IPS DF 6.9 (cell line): ENCODE measurements around the gene KCNH2.
"Not testable (repeated sequence)": the region's sequence is repeated elsewhere in the genome, so short reads cannot be mapped to it uniquely, and the experiment has no call there.

Experiments used
- DNase-seq: peaks from one replicate; pipeline ENCODE4 v3.0.0-alpha.2; 2013; ENCODE audit warnings: low read depth, low spot score
- H3K27ac ChIP-seq: one replicate; pipeline ENCODE4 v1.5.1; 2013; ENCODE audit warnings: low read length, control low read depth
- H3K27me3 ChIP-seq: 2 replicates; pipeline ENCODE4 v1.6.1; 2013; ENCODE audit warnings: mild to moderate bottlenecking, low read length; ENCODE audit not compliant: control insufficient read depth, insufficient read depth
- H3K36me3 ChIP-seq: 2 replicates; pipeline ENCODE4 v1.6.1; 2013; ENCODE audit warnings: low read length; ENCODE audit not compliant: control insufficient read depth, insufficient read depth
- H3K4me1 ChIP-seq: 2 replicates; pipeline ENCODE4 v1.6.1; 2013; ENCODE audit warnings: low read length; ENCODE audit not compliant: control insufficient read depth, insufficient read depth
- H3K4me3 ChIP-seq: 2 replicates; pipeline ENCODE4 v1.5.1; 2013; ENCODE audit warnings: mild to moderate bottlenecking, low read length
- H3K9me3 ChIP-seq: 2 replicates; pipeline ENCODE4 v1.6.1; 2013; ENCODE audit warnings: low read length, inconsistent platforms; ENCODE audit not compliant: control insufficient read depth, insufficient read depth
- WGBS: extraction: QIAGEN DNeasy Blood & Tissue Kit; methylation state at CpG from one replicate; pipeline ENCODE4 v1.1.7; 2013; ENCODE audit warnings: mixed read lengths, missing lambda C conversion rate; ENCODE audit not compliant: insufficient read length, insufficient coverage; 5-methylcytosine and 5-hydroxymethylcytosine counted together

The KCNH2 gene

DNA sequence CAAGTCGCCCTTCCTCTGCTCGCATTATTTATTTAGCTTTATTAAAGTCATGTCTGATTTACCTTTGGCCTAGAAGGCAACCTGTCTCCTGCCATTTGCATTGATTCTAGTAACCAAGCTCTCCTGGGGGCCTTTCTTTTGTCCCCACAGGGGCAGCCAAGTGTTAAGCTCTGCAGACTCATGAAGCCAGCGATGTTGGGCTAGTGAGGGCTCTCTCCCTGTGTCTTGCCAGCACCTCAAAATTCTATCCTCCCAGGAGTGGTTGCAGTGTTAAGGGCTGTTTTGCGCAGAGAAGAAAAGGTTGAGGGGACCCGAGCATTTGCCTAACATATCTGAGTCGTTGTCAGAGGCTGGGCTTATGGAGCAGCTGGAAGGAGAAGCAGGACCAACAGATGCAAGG, 63.9 kb downstream of the KCNH2 start:
- Histone ChIP-seq H3K27ac (no peak overlapping the region), H3K4me3 (no peak overlapping the region), H3K27me3 (no peaks in the 10 kb centered on the region), H3K4me1 (peaks cover 2% of the 10 kb centered on the region; the same call in 1 of the 2 replicates), H3K36me3 (no peaks in the 10 kb centered on the region), H3K9me3 (no peaks in the 10 kb centered on the region)
- DNase-seq: no peak
- WGBS: no CpG with 5 or more reads among the region's 6 CpGs

DNA sequence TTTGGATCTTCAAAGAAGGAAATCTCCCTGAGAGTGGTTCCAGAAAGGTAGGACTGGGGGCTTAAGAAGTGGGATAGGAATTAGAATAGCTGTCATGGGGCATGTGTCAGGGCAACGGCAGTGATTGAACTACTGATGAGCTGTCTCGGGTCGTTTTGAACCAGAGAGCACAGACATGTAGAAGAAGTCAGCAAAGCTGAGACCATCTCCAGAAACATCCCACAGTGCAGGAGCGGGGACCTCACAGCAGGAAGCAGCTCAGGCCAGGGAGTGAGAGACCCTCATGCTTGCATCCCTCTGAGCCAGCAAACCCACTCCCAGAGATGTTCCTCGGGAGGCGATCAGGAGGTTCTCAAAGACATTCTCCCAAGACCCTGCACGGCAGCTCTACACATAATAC, 65.7 kb downstream of the KCNH2 start:
- H3K4me3 ChIP-seq: no peak overlapping the region
- no peaks in the 10 kb centered on the region for H3K9me3 ChIP-seq
- H3K27ac ChIP-seq: no peak overlapping the region
- peaks cover 2% of the 10 kb centered on the region; the same call in 1 of the 2 replicates for H3K4me1 ChIP-seq
- H3K36me3 ChIP-seq: no peaks in the 10 kb centered on the region
- WGBS: no CpG with 5 or more reads among the region's 7 CpGs
- no peak for DNase-seq
- no peaks in the 10 kb centered on the region for H3K27me3 ChIP-seq

DNA sequence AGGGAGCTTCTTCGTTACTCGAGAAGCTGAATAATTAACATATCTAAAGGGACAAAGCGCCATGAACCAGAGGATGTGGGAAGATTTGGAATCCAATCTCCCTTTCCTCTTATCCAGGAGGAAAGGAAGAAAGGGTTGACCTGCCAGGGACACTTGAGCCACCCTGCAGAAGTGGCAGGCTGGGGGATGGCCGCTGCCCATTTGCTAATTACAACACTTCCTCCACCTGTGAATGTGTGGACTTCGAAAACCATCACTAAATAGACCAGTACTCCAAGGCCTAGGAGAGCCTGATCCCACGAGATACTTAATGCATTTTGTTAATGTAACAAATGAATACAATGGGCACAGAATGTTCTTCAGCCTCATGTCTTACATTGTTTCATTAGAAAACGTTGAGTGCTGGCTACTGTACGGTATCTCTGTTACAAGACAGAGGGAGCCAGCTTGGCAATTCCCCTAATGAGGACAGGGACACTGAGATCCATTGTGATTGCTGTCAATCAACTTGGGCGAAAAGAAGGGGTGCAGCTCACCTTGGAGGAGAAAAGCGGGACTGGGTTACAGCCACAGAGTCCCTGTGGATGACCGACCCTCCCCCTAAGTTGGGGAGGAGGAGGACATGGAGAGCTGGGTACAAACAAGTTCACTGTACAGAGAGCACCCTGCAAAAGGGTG, 66.4 kb downstream of the KCNH2 start:
- no peak overlapping the region for H3K4me3 ChIP-seq
- no peaks in the 10 kb centered on the region for H3K9me3 ChIP-seq
- H3K4me1 ChIP-seq: peaks cover 2% of the 10 kb centered on the region; the same call in 1 of the 2 replicates
- no peaks in the 10 kb centered on the region for H3K36me3 ChIP-seq
- DNase-seq: no peak
- H3K27ac ChIP-seq: no peak overlapping the region
- no peaks in the 10 kb centered on the region for H3K27me3 ChIP-seq
- WGBS: no CpG with 5 or more reads among the region's 11 CpGs

- Histone ChIP-seq H3K27ac (no peak overlapping the region), H3K36me3 (no peaks in the 10 kb centered on the region), H3K4me1 (peaks cover 2% of the 10 kb centered on the region; the same call in 1 of the 2 replicates), H3K9me3 (no peaks in the 10 kb centered on the region), H3K4me3 (no peak overlapping the region), H3K27me3 (no peaks in the 10 kb centered on the region)
- no CpG with 5 or more reads among the region's 12 CpGs for WGBS
- no peak for DNase-seq
These were observed 67.1 kb downstream of the KCNH2 start for GRCh38 chr7:150910996-150911422.

GRCh38 chr7:150910305-150910995, 67.7 kb downstream of the KCNH2 start:
- H3K36me3 ChIP-seq, H3K27ac ChIP-seq, H3K4me3 ChIP-seq, H3K9me3 ChIP-seq, H3K4me1 ChIP-seq, H3K27me3 ChIP-seq, DNase-seq: not testable (repeated sequence)
- no CpG with 5 or more reads among the region's 8 CpGs for WGBS

DNA sequence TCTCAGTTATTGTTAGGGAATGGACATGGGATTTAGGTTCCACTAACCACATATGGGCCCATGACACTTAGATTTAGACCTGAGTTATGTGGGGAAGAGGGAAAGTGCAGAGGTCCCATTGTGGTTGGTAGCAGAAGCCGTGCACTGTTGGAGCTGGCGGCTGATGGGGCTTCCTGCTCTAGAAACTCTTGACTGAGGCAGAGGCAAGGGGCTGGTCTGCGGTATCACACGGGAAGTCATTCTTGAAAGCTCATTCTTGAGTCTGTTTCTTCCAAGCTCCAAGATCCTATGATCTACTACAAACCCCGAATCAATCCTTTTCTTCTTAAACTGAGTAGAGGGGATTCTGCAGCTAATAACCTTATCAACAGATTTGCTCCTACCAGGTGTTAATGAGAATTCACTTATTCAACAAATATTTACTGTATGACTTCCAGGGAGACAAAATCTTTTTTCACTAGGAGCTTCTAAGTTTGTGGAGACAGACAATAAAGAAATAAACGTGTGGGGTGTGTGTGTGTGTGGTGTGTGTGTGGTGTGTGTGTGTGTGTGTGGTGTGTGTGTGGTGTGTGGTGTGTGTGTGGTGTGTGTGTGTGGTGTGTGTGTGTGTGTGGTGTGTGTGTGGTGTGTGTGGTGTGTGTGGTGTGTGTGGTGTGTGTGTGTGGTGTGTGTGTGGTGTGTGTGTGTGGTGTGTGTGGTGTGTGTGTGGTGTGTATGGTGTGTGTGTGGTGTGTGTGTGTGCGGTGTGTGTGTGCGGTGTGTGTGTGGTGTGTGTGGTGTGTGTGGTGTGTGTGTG, 68.7 kb downstream of the KCNH2 start:
- Histone ChIP-seq H3K4me1 (peaks cover 2% of the 10 kb centered on the region; the same call in 1 of the 2 replicates), H3K4me3 (no peak overlapping the region), H3K27me3 (no peaks in the 10 kb centered on the region), H3K27ac (no peak overlapping the region), H3K9me3 (no peaks in the 10 kb centered on the region), H3K36me3 (no peaks in the 10 kb centered on the region)
- no CpG with 5 or more reads among the region's 8 CpGs for WGBS
- DNase-seq: no peak

DNA sequence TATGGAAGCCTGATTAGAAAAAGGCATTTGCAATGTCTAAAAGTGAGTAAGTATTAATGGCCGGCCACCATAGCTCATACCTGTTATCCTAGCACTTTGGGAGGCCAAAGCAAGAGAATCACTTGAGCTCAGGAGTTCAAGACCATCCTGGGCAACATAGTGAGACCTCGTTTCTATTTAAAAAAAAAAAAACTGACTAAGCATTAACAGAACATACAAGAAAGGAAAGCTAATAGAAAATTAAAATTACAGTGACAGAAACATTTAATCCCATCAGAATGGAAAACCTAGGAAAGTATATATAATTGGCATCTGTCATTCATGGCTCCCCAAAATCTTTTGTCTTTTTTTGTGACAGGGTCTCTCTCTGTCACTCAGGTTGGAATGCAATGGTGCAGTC, 69.9 kb downstream of the KCNH2 start:
- Histone ChIP-seq H3K36me3 (no peaks in the 10 kb centered on the region), H3K4me3 (no peak overlapping the region), H3K27me3 (no peaks in the 10 kb centered on the region), H3K4me1 (peaks cover 2% of the 10 kb centered on the region; the same call in 1 of the 2 replicates), H3K9me3 (no peaks in the 10 kb centered on the region), H3K27ac (no peak overlapping the region)
- DNase-seq: no peak
- WGBS: no CpG with 5 or more reads among the region's 2 CpGs

- no peak overlapping the region for H3K4me3 ChIP-seq
- no peaks in the 10 kb centered on the region for H3K9me3 ChIP-seq
- peaks cover 3% of the 10 kb centered on the region; the same call in 1 of the 2 replicates for H3K4me1 ChIP-seq
- H3K27me3 ChIP-seq: no peaks in the 10 kb centered on the region; the same call in 1 of the 2 replicates
- WGBS: no CpG with 5 or more reads among the region's 6 CpGs
- no peaks in the 10 kb centered on the region for H3K36me3 ChIP-seq
- no peak overlapping the region for H3K27ac ChIP-seq
- DNase-seq: no peak
These were observed 73.9 kb downstream of the KCNH2 start for GRCh38 chr7:150904011-150904909.

GRCh38 chr7:150903606-150904005, 74.5 kb downstream of the KCNH2 start:
- no peak for DNase-seq
- Histone ChIP-seq H3K27ac (no peak overlapping the region), H3K4me1 (peaks cover 3% of the 10 kb centered on the region; the same call in 1 of the 2 replicates), H3K36me3 (no peaks in the 10 kb centered on the region), H3K9me3 (no peaks in the 10 kb centered on the region), H3K27me3 (no peaks in the 10 kb centered on the region; the same call in 1 of the 2 replicates), H3K4me3 (no peak overlapping the region)
- 100% methylated on average over 3 of the region's 12 CpGs for WGBS
